ENCODE results near the gene SORBS2. TPM values are rescaled to one million over a fixed set of nuclear protein-coding genes. Genes with fewer than 3 reads are reported as not detected.
A peak's percentile ranks its signal among the peaks of the same experiment; 100 is the strongest.
"Not testable (repeated sequence)": the region's sequence is repeated elsewhere in the genome, so short reads cannot be mapped to it uniquely, and the experiment has no call there.

SORBS2 gene
- total and polyA plus RNA-seq, 2 of the 8 experiments (the other 6 are each of a cell fraction or from before 2014, with no cell fraction given): 73.0 to 87.1 TPM

DNA sequence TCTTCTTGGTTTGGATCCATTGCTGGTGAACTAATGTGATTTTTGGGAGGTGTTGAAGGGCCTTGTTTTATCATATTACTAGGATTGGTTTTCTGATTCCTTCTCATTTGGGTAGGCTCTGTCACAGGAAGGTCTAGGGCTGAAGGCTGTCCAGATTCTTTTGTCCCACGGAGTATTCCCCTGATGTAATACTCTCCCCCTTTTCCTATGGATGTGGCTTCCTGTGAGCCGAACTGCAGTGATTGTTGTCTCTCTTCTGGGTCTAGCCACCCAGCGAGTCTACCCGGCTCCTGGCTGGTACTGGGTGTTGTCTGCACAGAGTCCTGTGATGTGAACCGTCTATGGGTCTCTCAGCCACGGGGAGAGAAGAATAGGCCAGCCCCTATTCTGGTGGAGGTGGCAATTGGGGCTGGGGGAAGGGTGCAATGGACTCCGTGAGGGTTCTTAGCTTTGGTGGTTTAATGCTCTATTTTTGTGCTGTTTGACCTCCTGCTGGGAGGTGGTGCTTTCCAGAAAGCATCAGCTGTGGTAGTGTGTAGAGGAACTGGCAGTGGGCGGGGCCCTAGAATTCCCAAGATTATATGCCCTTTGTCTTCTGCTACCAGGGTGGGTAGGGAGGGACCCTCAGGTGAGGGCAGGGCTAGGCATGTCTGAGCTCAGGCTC lies 252.6 kb downstream of the SORBS2 start:
- not testable (repeated sequence) for H3K79me1 ChIP-seq (ENCODE audit: low read depth, low read length); H3K4me2 ChIP-seq (ENCODE audit: insufficient read depth in 1 of 2, low read depth in 2 of 2, low read length in 2 of 2); H3K14ac ChIP-seq (ENCODE audit: insufficient read length); H4K91ac ChIP-seq (replicated peaks; ENCODE audit: insufficient read length, low read length); H3K79me2 ChIP-seq (ENCODE audit: control insufficient read depth in 1 of 2, insufficient read depth in 2 of 2, low read length in 2 of 2); H3K27me3 ChIP-seq (replicated peaks in 1 of 4; ENCODE audit: control insufficient read depth in 3 of 4, extremely low read depth in 1 of 4, insufficient read depth in 3 of 4, low read length in 3 of 4); H2AFZ ChIP-seq (ENCODE audit: low read length); H2BK120ac ChIP-seq (replicated peaks; ENCODE audit: low read depth, low read length); H3K9me3 ChIP-seq (ENCODE audit: insufficient read depth in 2 of 2, low read depth in 1 of 2, low read length in 1 of 2); H3K56ac ChIP-seq (replicated peaks; ENCODE audit: insufficient read length, low read depth, low read length); H3K27ac ChIP-seq (ENCODE audit: low read depth, low read length); H2BK15ac ChIP-seq (ENCODE audit: low read length); H3K23ac ChIP-seq (ENCODE audit: insufficient read length); H3K36me3 ChIP-seq (ENCODE audit: control insufficient read depth in 2 of 4, insufficient read depth in 4 of 4, low read length in 3 of 4); H3K23me2 ChIP-seq (ENCODE audit: low read depth, low read length); H3K4me3 ChIP-seq (ENCODE audit: extremely low read depth in 1 of 4, insufficient read depth in 2 of 4, low read depth in 3 of 4, low read length in 4 of 4); H3K4ac ChIP-seq (replicated peaks; ENCODE audit: insufficient read length, low read depth, low read length); H3K4me1 ChIP-seq (replicated peaks in 1 of 4; ENCODE audit: control insufficient read depth in 3 of 4, insufficient read depth in 4 of 4, low read length in 3 of 4); H4K8ac ChIP-seq (ENCODE audit: extremely low read depth, insufficient read depth, low read length); H3K9ac ChIP-seq (replicated peaks in 1 of 4; ENCODE audit: extremely low read depth in 1 of 4, low read depth in 3 of 4, low read length in 3 of 4); H2AK5ac ChIP-seq (ENCODE audit: low read depth, low read length); H2BK12ac ChIP-seq (ENCODE audit: low read depth, low read length); DNase-seq (ENCODE audit: low read depth in 1 of 2, low spot score in 2 of 2); H4K20me1 ChIP-seq (replicated peaks in 1 of 2; ENCODE audit: control insufficient read depth in 1 of 2, insufficient read depth in 2 of 2, low read length in 2 of 2); FAIRE-seq; H4K5ac ChIP-seq (ENCODE audit: insufficient read length, low read depth, low read length)
- 0 out of 2 replicates have a peak overlapping the region, but pooled peaks have one; percentile 72 for H2BK20ac ChIP-seq (ENCODE audit: low read length)
- WGBS, 2 experiments (ENCODE audit: extremely low coverage in 1 of 2, insufficient coverage in 1 of 2, insufficient read length in 1 of 2, insufficient replicate concordance in 2 of 2, low coverage in 1 of 2, low lambda C conversion rate in 2 of 2, missing lambda C conversion rate in 1 of 2): 78% methylated on average over 7 of the region's 8 CpGs; no CpG with 5 or more reads in 1 of the 2 experiments
- H3K18ac ChIP-seq (ENCODE audit: extremely low read depth, low read length): peak overlapping the region; percentile 48; the same call in 1 of the 2 replicates
- ChIA-PET POLR2A (ENCODE audit: partially characterized antibody) (interaction anchor here (0.5 to 1.9 kb wide), 2 partner anchors 25 to 110 kb away, joined by 3 to 4 read pairs; no protein-coding TSS in a partner anchor), CTCF (ENCODE audit: partially characterized antibody) (interaction anchor here (0.8 to 1.6 kb wide), 4 partner anchors 18 to 38 kb away, joined by 3 to 7 read pairs (median 3); no protein-coding TSS in a partner anchor)
- peak overlapping the region; percentile 60; the same call in 1 of the 2 replicates for H2BK5ac ChIP-seq (ENCODE audit: low read depth, low read length)
